Mammary epithelial cell (primary cell): Measurements from ENCODE around the gene ATP13A4.

ENCODE experiments used
- EZH2 ChIP-seq: IDR thresholded peaks from 2 replicates; pipeline ENCODE4 v1.6.1; 2012; ENCODE audit warnings: low read length, inconsistent platforms, borderline replicate concordance
- TF ChIP-seq, protein P1 (sequence below), 2 donors: IDR thresholded peaks in 1 of 2; conservative IDR thresholded peaks in 1 of 2; 2 replicates each; pipeline ENCODE4 v1.5.1; 2011 to 2012; ENCODE audit warnings: inconsistent platforms in 2 of 2, low read length in 2 of 2, mild to moderate bottlenecking in 2 of 2, control low read depth in 1 of 2, low read depth in 1 of 2; ENCODE audit not compliant: insufficient read depth in 1 of 2; ENCODE audit errors: extremely low read depth in 1 of 2

DNA sequence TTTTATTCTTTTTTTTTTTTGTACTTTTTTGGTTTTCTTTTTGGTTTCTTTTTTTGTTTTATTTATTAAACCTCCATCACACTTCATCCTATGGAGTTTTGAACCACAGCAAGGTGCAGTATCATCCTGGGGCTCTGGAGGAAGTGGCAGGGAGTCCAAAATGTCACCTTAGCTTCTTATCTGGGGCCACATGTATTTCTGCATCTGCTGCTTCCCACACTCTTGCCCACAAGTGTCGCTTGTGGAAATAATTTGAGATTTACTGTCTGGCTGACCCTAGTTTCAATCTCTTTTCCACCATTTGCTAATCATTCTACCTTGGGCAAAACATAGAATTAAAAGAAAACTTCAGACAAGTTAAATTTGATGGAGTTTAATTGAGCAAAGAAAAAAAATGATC is 44.7 kb upstream of the ATP13A4 start:
- TF ChIP-seq EZH2, result no peak
- TF ChIP-seq, protein P1, sequence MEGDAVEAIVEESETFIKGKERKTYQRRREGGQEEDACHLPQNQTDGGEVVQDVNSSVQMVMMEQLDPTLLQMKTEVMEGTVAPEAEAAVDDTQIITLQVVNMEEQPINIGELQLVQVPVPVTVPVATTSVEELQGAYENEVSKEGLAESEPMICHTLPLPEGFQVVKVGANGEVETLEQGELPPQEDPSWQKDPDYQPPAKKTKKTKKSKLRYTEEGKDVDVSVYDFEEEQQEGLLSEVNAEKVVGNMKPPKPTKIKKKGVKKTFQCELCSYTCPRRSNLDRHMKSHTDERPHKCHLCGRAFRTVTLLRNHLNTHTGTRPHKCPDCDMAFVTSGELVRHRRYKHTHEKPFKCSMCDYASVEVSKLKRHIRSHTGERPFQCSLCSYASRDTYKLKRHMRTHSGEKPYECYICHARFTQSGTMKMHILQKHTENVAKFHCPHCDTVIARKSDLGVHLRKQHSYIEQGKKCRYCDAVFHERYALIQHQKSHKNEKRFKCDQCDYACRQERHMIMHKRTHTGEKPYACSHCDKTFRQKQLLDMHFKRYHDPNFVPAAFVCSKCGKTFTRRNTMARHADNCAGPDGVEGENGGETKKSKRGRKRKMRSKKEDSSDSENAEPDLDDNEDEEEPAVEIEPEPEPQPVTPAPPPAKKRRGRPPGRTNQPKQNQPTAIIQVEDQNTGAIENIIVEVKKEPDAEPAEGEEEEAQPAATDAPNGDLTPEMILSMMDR (conservative IDR thresholded peaks at IDR 0.05 in 1 of 2, IDR thresholded peaks at IDR 0.05 in 1 of 2; ENCODE audit: extremely low read depth in 1 of 2, insufficient read depth in 1 of 2, low read depth in 1 of 2, low read length in 2 of 2), result no peak
